AG04449 (cell line): ENCODE measurements around the gene C9.
A peak's percentile ranks its signal among the peaks of the same experiment; 100 is the strongest.
"Not testable (repeated sequence)": the region's sequence is repeated elsewhere in the genome, so short reads cannot be mapped to it uniquely, and the experiment has no call there.

Source experiments
- CTCF ChIA-PET: fragments of 350-600 bp; formaldehyde crosslinking; extraction: SDS; loops from one replicate; lab custom pipeline; 2021; ENCODE audit warnings: antibody characterized with exemption; lab: Yijun Ruan, JAX
- POLR2A ChIA-PET: fragments of 400-600, 350-600 bp; formaldehyde crosslinking; extraction: SDS; loops from one replicate; lab custom pipeline; 2020; ENCODE audit warnings: antibody characterized with exemption, inconsistent platforms; lab: Yijun Ruan, JAX
- DNase-seq: peaks from one replicate; pipeline ENCODE4 v3.0.0-alpha.2; 2010; ENCODE audit warnings: low read depth, low spot score
- H3K4me3 ChIP-seq: 2 replicates; pipeline ENCODE4 v1.5.1; 2011; ENCODE audit warnings: low read depth, mild to moderate bottlenecking, control low read depth, low read length
- CTCF ChIP-seq: IDR thresholded peaks from one replicate; pipeline ENCODE4 v1.5.1; 2011; ENCODE audit warnings: mild to moderate bottlenecking, moderate library complexity, low read length, control low read depth, inconsistent platforms; ENCODE audit not compliant: insufficient read depth; ENCODE audit errors: missing control alignments

C9 gene

GRCh38 chr5:39331861-39332381 is 32.4 kb downstream of the C9 start:
- DNase-seq, result peak; percentile 12
- CTCF ChIA-PET, result no interaction called here

DNA sequence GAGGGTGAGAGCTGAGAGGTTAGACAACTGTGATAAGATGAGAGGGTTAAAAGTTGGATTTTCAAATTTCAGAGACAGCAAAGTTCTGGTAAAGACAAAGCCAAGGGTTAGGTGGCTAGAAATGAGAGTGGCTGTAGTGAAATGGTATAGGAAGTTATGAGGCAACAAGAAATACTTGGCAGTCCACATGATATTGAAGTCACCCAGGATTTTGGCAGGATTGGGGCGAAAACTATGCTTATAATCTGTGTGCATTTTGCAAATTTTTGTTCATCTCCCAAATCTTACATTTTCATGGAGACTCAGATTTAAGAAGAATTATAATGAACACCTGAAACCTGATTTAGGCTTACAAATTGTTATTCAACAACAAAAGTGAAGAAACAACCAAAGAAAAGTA is 35.6 kb downstream of the C9 start:
- no peak for TF ChIP-seq CTCF
- H3K4me3 ChIP-seq, result no peak overlapping the region
- POLR2A ChIA-PET, result no interaction called here
- CTCF ChIA-PET, result no interaction called here
- DNase-seq, result no peak

More at GRCh38 chr5:39331861-39332381, 32.4 kb downstream of the C9 start:
- POLR2A ChIA-PET, result no interaction called here
- no peak overlapping the region for H3K4me3 ChIP-seq
- TF ChIP-seq CTCF, result no peak

- no peak for DNase-seq
- TF ChIP-seq CTCF, result no peak
- CTCF ChIA-PET, result no interaction called here
- no peak overlapping the region for H3K4me3 ChIP-seq
- POLR2A ChIA-PET, result no interaction called here
Measured at GRCh38 chr5:39323542-39323941, 40.8 kb downstream of the C9 start.

DNA sequence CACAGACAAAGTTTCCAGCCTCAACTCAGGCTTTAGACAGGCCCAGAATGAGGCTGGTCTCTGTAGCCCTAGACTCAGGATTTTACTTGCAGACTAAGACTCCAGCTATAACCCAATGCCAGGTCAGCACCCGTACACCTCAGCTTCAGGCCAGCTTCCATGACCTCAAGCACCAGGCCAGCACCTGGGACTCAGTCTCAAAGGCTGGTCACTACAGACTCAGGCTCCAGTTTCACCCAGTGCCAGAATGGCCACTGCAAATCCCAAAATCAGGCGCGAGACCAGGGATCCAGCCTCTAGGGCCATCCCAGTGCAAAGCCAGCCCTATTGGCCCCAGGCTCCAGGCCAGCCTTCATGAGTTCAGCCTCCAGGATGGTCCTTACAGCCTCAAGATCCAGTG is 44.9 kb downstream of the C9 start:
- POLR2A ChIA-PET, result no interaction called here
- CTCF ChIA-PET, result interaction anchor here (1.3 to 1.4 kb wide), 2 partner anchors 12 to 36 kb away, joined by 3 read pairs; no protein-coding TSS in a partner anchor
- no peak for TF ChIP-seq CTCF

DNA sequence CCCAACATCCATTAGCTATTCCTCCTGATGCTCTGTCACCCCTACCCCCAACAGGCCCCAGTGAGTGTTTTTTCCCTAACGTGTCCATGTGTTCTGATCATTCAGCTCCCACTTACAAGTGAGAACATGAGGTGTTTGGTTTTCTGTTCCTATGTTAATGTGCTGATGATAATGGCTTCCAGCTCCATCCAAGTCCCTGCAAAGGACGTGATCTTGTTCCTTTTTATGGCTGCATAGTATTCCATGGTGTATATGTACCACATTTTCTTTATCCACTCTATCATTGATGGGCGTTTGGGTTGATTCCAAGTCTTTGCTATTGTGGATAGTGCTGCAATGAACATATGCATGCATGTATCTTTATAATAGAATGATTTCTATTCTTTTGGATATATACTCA is 47.8 kb downstream of the C9 start:
- DNase-seq, POLR2A ChIA-PET, H3K4me3 ChIP-seq, CTCF ChIA-PET: not testable (repeated sequence)

More for the DNA sequence above, 44.9 kb downstream of the C9 start:
- no peak for DNase-seq
- H3K4me3 ChIP-seq, result no peak overlapping the region

GRCh38 chr5:39315995-39316394 is 48.3 kb downstream of the C9 start:
- ChIA-PET POLR2A (no interaction called here), CTCF (interaction anchor here (2.1 kb wide), 1 partner anchor 99 kb away, joined by 7 read pairs; no protein-coding TSS in a partner anchor)
- no peak for TF ChIP-seq CTCF
- no peak for DNase-seq
- H3K4me3 ChIP-seq, result no peak overlapping the region

GRCh38 chr5:39314591-39314990 is 49.7 kb downstream of the C9 start:
- H3K4me3 ChIP-seq, result no peak overlapping the region
- no peak for DNase-seq
- POLR2A ChIA-PET, result no interaction called here
- CTCF ChIA-PET, result interaction anchor here (0.6 to 2.1 kb wide), 3 partner anchors 31 to 873 kb away, joined by 3 to 7 read pairs (median 3); no protein-coding TSS in a partner anchor
- no peak for TF ChIP-seq CTCF
